ENCODE measurements around the gene CHD6. TPM values are rescaled to one million over a fixed set of nuclear protein-coding genes. Genes with fewer than 3 reads are reported as not detected.

CHD6 gene
- polyA plus RNA-seq, 1 donor: 20.5 TPM

GRCh38 chr20:41623625-41624375 is 5.6 kb upstream of the CHD6 start:
- DNase-seq (ENCODE audit: low read depth): no peak

DNA sequence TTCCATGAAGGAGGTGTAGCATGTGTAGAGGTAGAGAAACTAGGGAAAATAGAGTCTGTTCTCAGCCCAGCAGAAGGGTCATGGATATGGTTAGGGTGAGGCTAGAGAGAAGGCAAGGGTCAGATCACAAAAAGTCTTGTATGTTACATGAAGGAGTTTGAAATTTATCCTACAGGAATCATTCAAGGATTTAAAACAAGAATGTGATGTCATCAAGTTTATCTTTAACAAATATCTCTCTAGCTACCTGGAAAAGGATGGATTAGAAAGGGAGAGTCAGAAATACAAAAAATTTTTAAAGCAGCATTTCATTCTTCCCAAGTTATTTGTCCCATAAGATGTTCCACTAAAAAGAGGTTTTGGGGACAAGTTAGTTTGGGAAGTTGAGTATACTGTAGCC is 4.4 kb upstream of the CHD6 start:
- no peak for DNase-seq (ENCODE audit: low read depth)

GRCh38 chr20:41621971-41622370 is 3.8 kb upstream of the CHD6 start:
- DNase-seq (ENCODE audit: low read depth): no peak

DNA sequence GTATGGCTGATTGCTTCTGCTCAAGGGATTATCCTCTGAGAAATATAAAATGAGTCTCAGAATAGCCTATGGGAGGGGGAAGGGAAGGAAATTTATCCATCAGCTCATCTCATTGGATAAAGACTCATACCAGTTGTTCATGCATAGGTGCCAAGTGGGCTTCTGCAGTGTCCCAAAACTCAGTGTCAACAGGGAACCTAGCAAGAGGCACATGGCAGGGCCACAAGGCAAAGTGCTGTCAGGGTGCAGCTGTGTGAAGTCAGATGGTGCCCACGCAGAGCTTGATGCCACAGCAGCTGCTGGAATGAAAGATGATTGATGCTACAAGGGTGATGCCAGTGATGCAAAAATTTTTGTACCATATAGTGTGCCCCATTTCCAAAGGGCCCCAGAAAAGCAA is 3.2 kb upstream of the CHD6 start:
- no peak for DNase-seq (ENCODE audit: low read depth)

- DNase-seq (ENCODE audit: low read depth): no peak
These were observed 1.4 kb upstream of the CHD6 start for GRCh38 chr20:41619360-41620100.

GRCh38 chr20:41618807-41619311 is 682 bp upstream of the CHD6 start:
- no peak for DNase-seq (ENCODE audit: low read depth)

- DNase-seq (ENCODE audit: low read depth): no peak
These were observed 897 bp downstream of the CHD6 start for GRCh38 chr20:41617059-41617901.

DNA sequence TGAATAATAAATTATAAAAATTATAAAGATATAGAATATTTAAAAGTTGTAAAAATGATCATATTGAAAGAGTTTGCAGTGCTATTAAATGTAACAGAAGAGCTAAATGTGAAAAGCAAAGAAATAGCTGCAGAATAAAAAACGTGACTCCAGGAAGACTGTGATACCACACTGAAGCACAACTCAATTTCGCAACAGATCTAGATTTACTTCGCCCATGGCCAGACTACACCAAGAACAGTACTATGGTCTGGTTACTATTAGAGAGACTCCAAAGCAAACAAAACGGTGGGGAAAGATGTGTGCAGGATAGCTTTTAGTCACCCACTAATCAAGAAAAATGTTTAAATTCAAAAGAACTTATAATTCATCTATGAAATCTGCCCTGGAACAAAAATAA is 1.9 kb downstream of the CHD6 start:
- DNase-seq (ENCODE audit: low read depth): no peak

DNA sequence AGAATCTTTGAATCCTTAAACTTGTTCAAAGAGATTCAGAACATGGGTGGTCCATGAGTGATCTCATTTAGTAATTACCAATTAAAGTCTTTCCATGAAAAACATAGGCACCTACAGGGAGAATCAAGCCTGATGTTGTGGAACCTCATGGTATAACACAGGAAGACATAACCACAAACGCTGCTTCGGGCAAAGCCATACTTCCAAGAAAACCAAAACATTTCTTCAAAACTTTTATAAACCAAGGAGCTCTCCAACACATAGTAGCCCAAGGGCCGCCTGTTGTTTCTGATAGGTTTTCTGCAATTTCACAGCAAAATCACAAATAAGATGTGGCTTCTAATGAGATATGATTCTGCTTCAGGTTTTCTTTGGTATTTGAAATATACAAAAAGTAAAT is 2.5 kb downstream of the CHD6 start:
- no peak for DNase-seq (ENCODE audit: low read depth)

DNA sequence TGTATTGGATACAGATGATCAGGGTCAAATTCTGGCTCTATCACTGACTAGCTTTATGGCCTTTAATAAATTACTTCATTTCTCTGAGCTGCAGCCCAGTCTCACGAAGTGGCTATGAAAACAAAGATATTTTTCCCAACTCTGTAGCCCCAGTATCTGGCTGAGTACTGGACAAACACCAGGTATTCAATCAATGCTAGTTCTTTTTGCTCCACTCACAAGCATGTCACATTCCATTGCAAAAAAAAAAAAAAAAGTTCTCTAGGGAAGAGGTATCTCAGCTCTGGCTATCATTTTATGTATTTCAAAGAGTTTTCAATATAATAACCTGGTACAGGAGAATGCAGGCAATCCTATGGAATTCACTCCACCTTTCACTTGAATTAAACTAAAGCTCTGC is 3.1 kb downstream of the CHD6 start:
- DNase-seq (ENCODE audit: low read depth): no peak

- no peak for DNase-seq (ENCODE audit: low read depth)
These were observed 4.9 kb downstream of the CHD6 start for GRCh38 chr20:41613321-41613720.

GRCh38 chr20:41609474-41609873 is 8.7 kb downstream of the CHD6 start:
- DNase-seq (ENCODE audit: low read depth): no peak

DNA sequence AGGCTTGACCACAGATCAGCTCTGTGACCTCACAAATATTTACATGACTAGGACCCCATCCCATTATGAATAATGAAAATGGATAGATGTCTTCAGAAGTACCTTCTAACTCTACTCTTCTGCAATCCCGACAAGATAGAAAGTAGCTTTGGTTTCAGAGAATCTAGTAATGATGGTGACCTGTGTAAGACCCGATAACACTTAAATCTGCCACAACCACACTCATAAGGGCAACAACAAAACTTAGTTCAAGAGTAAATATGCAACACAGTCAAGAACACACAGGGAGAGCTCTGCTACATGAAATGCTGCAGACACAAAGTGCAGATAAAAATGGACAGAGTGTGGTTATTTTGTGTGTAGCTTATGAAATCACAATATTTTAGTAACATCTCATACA is 9.6 kb downstream of the CHD6 start:
- no peak for DNase-seq (ENCODE audit: low read depth)

DNA sequence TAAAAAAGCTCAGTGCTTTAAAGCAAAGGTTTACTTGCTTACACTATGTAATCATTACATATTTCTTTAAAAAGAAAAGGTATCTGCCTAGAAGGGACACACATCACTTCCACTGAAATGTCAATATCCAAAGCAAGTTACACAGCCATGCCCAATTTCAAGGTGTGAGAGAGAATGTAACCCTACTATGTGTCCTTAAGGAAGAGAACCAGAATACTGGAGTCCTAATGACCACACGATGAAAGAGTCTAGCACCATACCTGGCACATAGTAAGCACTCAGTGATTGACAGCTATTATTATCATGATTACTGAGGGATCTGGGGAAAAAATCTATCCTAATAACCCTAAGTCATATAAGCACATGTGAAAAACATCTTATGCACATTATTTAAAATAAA is 10.4 kb downstream of the CHD6 start:
- DNase-seq (ENCODE audit: low read depth): no peak

GRCh38 chr20:41604002-41604401 is 14.2 kb downstream of the CHD6 start:
- DNase-seq (ENCODE audit: low read depth): no peak

- DNase-seq (ENCODE audit: low read depth): no peak
These were observed 16.4 kb downstream of the CHD6 start for GRCh38 chr20:41601742-41602141.

- no peak for DNase-seq (ENCODE audit: low read depth)
These were observed 17.1 kb downstream of the CHD6 start for GRCh38 chr20:41600926-41601631.

GRCh38 chr20:41599699-41600104 is 18.5 kb downstream of the CHD6 start:
- DNase-seq (ENCODE audit: low read depth): no peak

- DNase-seq (ENCODE audit: low read depth): no peak
These were observed 19.5 kb downstream of the CHD6 start for GRCh38 chr20:41598719-41599118.

- no peak for DNase-seq (ENCODE audit: low read depth)
These were observed 23.5 kb downstream of the CHD6 start for GRCh38 chr20:41594514-41595322.
